CD4-positive, alpha-beta T cell (primary cell): ENCODE results near the gene HSP90B1. TPM values are rescaled to one million over a fixed set of nuclear protein-coding genes. Genes with fewer than 3 reads are reported as not detected.

Experiments used
- ATAC-seq: fragments of 200-7000 bp; cut with Tn5 transposase; one replicate; pipeline ENCODE4 v1.10.0; 2022; ENCODE audit warnings: mild to moderate bottlenecking; ENCODE audit not compliant: poor library complexity
- CTCF ChIA-PET: fragments of 350-600 bp; sonication (Branson Sonifier 250); formaldehyde crosslinking; loops from one replicate; lab custom pipeline; 2021; ENCODE audit warnings: antibody characterized with exemption, inconsistent platforms; lab: Charles Lee
- POLR2A ChIA-PET: fragments of 350-600 bp; sonication (Branson Sonifier 250); formaldehyde crosslinking; loops from one replicate; lab custom pipeline; 2021; ENCODE audit warnings: antibody characterized with exemption, inconsistent platforms; lab: Charles Lee
- DNase-seq, 14 experiments: peaks; one replicate each; pipeline ENCODE4 v3.0.0-alpha.2; 2013 to 2020; ENCODE audit warnings: mixed read lengths in 2 of 14
- H3K27ac ChIP-seq, 2 donors: one replicate each; pipeline versions ENCODE4 v1.5.1 to v1.7.0; 2013; ENCODE audit warnings: low read length in 2 of 2, low read depth in 1 of 2, mild to moderate bottlenecking in 1 of 2
- H3K27me3 ChIP-seq, 2 experiments: 1 replicate in 1 of 2; 2 replicates in 1 of 2; pipeline versions ENCODE4 v1.6.1 to v1.7.0; 2013; ENCODE audit warnings: low read length in 2 of 2, control low read depth in 1 of 2, mild to moderate bottlenecking in 1 of 2, moderate library complexity in 1 of 2; ENCODE audit not compliant: insufficient read depth in 2 of 2, control insufficient read depth in 1 of 2
- H3K36me3 ChIP-seq: one replicate; pipeline ENCODE4 v1.6.1; 2013; ENCODE audit warnings: low read length, control low read depth; ENCODE audit not compliant: insufficient read depth
- H3K4me1 ChIP-seq: one replicate; pipeline ENCODE4 v1.6.1; 2013; ENCODE audit warnings: low read length, control low read depth; ENCODE audit not compliant: insufficient read depth
- H3K4me3 ChIP-seq: one replicate; pipeline ENCODE4 v1.5.1; 2013; ENCODE audit warnings: mild to moderate bottlenecking, low read length, moderate library complexity
- H3K9me3 ChIP-seq, 2 experiments: 1 replicate in 1 of 2; 2 replicates in 1 of 2; pipeline versions ENCODE4 v1.6.1 to v1.7.0; 2013; ENCODE audit warnings: low read length in 2 of 2, mild to moderate bottlenecking in 2 of 2, control low read depth in 1 of 2, moderate library complexity in 1 of 2; ENCODE audit not compliant: control insufficient read depth in 1 of 2, insufficient read depth in 1 of 2
- H3K27ac Mint-ChIP-seq: one replicate; pipeline ENCODE4 v1.8.0; 2020; ENCODE audit warnings: mixed read lengths
- H3K27me3 Mint-ChIP-seq: one replicate; pipeline ENCODE4 v1.8.0; 2021; ENCODE audit warnings: mixed read lengths
- H3K36me3 Mint-ChIP-seq: one replicate; pipeline ENCODE4 v1.8.0; 2021; ENCODE audit warnings: low read depth, mixed read lengths
- H3K4me1 Mint-ChIP-seq: one replicate; pipeline ENCODE4 v1.8.0; 2021; ENCODE audit warnings: low read depth, mixed read lengths
- H3K4me3 Mint-ChIP-seq: one replicate; pipeline ENCODE4 v1.8.0; 2020; ENCODE audit warnings: mild to moderate bottlenecking, mixed read lengths
- H3K9me3 Mint-ChIP-seq: one replicate; pipeline ENCODE4 v1.8.0; 2020; ENCODE audit warnings: mixed read lengths
- intact Hi-C, 2 experiments: fragments of 100-400 bp; cut with DNase I in 1 of 2; cut with micrococcal nuclease in 1 of 2; formaldehyde crosslinking; loops; one replicate each; pipeline versions ENCODE4 v1.15.1 to v1.9.0; 2023 to 2025; cut with DNase I, micrococcal nuclease
- total RNA-seq, 174 experiments: library from RNA in 2 of 174; stranded (reverse) in 2 of 174; gene quantifications; one replicate each; pipeline ENCODE4 v1.2.3 and lab custom pipeline; 2021 to 2026
- TF ChIP-seq, protein P1 (sequence below): fragments of 200-600 bp; IDR thresholded peaks from one replicate; pipeline ENCODE4 v1.8.0; 2022; ENCODE audit warnings: antibody characterized with exemption, mild to moderate bottlenecking

HSP90B1 gene
- total RNA-seq, 2 experiments from 2014 or later, result 201 to 212 TPM

DNA sequence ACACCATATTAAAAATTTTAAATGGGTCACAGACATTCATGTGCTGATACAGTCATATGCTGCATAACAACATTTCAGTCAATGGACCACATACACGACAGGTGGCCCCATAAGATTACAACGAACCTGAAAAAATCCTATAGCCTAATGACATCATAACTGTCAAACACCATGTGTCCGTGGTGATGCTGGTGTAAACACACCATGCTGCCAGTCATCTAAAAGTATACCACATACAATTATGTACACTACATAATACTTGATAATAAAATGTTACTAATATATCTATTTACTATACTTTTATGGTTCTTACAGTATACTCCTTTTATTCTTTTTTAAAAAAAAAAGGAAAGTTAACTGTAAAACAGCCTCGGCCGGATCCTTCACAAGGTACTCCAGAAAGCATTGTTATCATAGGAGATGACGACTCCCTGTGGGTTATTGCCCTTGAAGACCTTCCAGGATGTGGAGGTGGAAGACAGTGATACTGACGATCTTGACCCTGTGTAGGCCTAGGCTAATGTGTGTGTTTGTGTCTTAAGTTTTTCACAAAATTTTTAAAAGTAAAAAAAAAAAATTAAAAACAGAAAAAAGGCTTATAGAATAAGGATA lies 30.5 kb downstream of the HSP90B1 start:
- ChIA-PET CTCF (no interaction called here), POLR2A (interaction anchor here (2.0 to 6.9 kb wide), 2 partner anchors 31 to 32 kb away, joined by 13 to 213 read pairs; partner anchors contain the start of gene HSP90B1)
- Histone ChIP-seq H3K4me3 (no peak overlapping the region), H3K36me3 (no peaks in the 10 kb centered on the region), H3K4me1 (peaks cover 23% of the 10 kb centered on the region), H3K27me3 (no peaks in the 10 kb centered on the region), H3K9me3 (no peaks in the 10 kb centered on the region), H3K27ac (no peak overlapping the region)
- intact Hi-C loops, result loop anchor here (10.0 kb wide), 3 partner anchors 104 to 1274 kb away; partner anchors contain the start of genes APPL2 (in 1 of the 2) and HCFC2 (in 1 of the 2)
- no peak overlapping the region for H3K4me3 Mint-ChIP-seq
- TF ChIP-seq, protein P1, sequence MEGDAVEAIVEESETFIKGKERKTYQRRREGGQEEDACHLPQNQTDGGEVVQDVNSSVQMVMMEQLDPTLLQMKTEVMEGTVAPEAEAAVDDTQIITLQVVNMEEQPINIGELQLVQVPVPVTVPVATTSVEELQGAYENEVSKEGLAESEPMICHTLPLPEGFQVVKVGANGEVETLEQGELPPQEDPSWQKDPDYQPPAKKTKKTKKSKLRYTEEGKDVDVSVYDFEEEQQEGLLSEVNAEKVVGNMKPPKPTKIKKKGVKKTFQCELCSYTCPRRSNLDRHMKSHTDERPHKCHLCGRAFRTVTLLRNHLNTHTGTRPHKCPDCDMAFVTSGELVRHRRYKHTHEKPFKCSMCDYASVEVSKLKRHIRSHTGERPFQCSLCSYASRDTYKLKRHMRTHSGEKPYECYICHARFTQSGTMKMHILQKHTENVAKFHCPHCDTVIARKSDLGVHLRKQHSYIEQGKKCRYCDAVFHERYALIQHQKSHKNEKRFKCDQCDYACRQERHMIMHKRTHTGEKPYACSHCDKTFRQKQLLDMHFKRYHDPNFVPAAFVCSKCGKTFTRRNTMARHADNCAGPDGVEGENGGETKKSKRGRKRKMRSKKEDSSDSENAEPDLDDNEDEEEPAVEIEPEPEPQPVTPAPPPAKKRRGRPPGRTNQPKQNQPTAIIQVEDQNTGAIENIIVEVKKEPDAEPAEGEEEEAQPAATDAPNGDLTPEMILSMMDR, result no peak
- DNase-seq (no peak), ATAC-seq (no peak)
- peaks cover 37% of the 10 kb centered on the region for H3K4me1 Mint-ChIP-seq
- H3K27ac Mint-ChIP-seq, result no peak overlapping the region
- no peaks in the 10 kb centered on the region for H3K9me3 Mint-ChIP-seq
- H3K27me3 Mint-ChIP-seq, result no peaks in the 10 kb centered on the region
- peaks cover 20% of the 10 kb centered on the region for H3K36me3 Mint-ChIP-seq

DNA sequence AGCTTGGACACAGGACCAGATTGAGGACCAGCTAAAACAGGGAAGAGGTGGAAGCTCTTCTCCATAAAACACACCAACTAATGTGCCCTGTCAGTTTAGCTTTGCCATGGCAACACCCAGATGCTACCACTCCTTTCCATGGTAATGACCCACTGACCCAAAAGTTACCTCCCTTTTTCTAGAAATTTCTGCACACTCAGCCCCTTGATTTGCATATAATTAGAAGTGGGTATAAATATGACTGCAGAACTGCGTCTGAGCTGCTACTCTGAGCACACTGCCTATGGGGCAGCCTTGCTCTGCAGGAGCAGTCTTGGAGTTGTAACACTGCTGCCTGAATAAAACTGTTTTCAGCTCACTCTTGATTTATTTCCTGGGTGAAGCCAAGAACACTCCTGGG lies 32.3 kb downstream of the HSP90B1 start:
- ChIA-PET POLR2A (interaction anchor here (6.9 kb wide), 1 partner anchor 34 kb away, joined by 213 read pairs; the partner anchor contains the start of gene HSP90B1), CTCF (no interaction called here)
- no peaks in the 10 kb centered on the region for H3K27me3 ChIP-seq
- peaks cover 24% of the 10 kb centered on the region for H3K4me1 ChIP-seq
- Mint-ChIP-seq H3K4me3 (peak overlapping the region; percentile 38), H3K9me3 (no peaks in the 10 kb centered on the region), H3K4me1 (peaks cover 36% of the 10 kb centered on the region), H3K36me3 (peaks cover 20% of the 10 kb centered on the region), H3K27ac (peak overlapping the region; percentile 59), H3K27me3 (no peaks in the 10 kb centered on the region)
- no peak overlapping the region for H3K27ac ChIP-seq
- no peak for ATAC-seq
- no peak for DNase-seq
- TF ChIP-seq, protein P1, result no peak
- H3K9me3 ChIP-seq, result no peaks in the 10 kb centered on the region
- no peak overlapping the region for H3K4me3 ChIP-seq
- intact Hi-C loops, result loop anchor here (10.0 kb wide), 3 partner anchors 102 to 1272 kb away; partner anchors contain the start of genes APPL2 (in 1 of the 2) and HCFC2 (in 1 of the 2)
- H3K36me3 ChIP-seq, result no peaks in the 10 kb centered on the region

DNA sequence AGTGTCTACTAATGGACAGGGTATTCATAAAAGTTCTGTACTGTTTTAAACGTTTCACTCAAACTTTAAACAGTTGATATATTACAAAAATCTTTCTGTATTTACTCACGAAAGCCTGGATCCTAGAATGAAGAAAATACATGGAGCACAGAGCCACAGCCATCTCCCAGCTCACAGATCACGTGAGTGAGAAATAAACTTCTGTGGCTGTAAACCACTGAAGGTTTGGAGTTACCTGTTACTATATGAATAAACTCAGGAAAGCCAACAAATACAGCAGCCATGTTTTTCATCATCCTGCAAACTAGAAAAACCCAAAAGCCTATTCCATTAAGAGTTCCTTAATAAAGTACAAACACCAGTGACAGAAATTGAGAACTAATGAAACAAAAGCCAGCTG lies 34.6 kb downstream of the HSP90B1 start:
- CTCF ChIA-PET, result interaction anchor here (2.5 kb wide), 1 partner anchor 10 kb away, joined by 20 read pairs; a partner anchor contains a TSS
- POLR2A ChIA-PET, result interaction anchor here (1.2 to 6.9 kb wide), 9 partner anchors 8 to 125 kb away, joined by 4 to 213 read pairs (median 20); partner anchors contain the start of genes HCFC2 and HSP90B1
- intact Hi-C loops, result loop anchor here (1.0 to 10.0 kb wide), 8 partner anchors 8 to 1270 kb away; partner anchors contain the start of genes HCFC2 (in 2 of the 2), HSP90B1 (in 2 of the 2), APPL2 (in 1 of the 2) and NT5DC3 (in 1 of the 2)
- H3K27ac ChIP-seq, result peak overlapping the region; percentile 74 to 91
- H3K4me3 Mint-ChIP-seq, result peak overlapping the region; percentile 94
- peaks cover 39% of the 10 kb centered on the region for H3K36me3 Mint-ChIP-seq
- no peak for DNase-seq
- peaks cover 52% of the 10 kb centered on the region for H3K4me1 Mint-ChIP-seq
- no peaks in the 10 kb centered on the region for H3K27me3 Mint-ChIP-seq
- peaks cover 9% of the 10 kb centered on the region for H3K36me3 ChIP-seq
- TF ChIP-seq, protein P1, result no peak
- H3K9me3 ChIP-seq, result no peaks in the 10 kb centered on the region
- no peaks in the 10 kb centered on the region for H3K27me3 ChIP-seq
- H3K4me1 ChIP-seq, result peaks cover 26% of the 10 kb centered on the region
- peak overlapping the region; percentile 95 for H3K27ac Mint-ChIP-seq
- no peak for ATAC-seq
- H3K9me3 Mint-ChIP-seq, result no peaks in the 10 kb centered on the region
- peak overlapping the region; percentile 62 for H3K4me3 ChIP-seq
